ENCODE data around the gene POU2F1. TPM values are rescaled to one million over a fixed set of nuclear protein-coding genes. Genes with fewer than 3 reads are reported as not detected.

The POU2F1 gene
- total RNA-seq, 4 donors from 2014 or later: 11.5 to 23.1 (median 17.0) TPM

GRCh38 chr1:167330601-167331293, 110.1 kb downstream of the POU2F1 start:
- Histone ChIP-seq H3K4me1 (no peaks in the 10 kb centered on the region), H3K27ac (no peak overlapping the region), H3K4me3 (no peak overlapping the region), H3K27me3 (no peaks in the 10 kb centered on the region), H3K9me3 (no peaks in the 10 kb centered on the region), H3K36me3 (no peaks in the 10 kb centered on the region)
- TF ChIP-seq CTCF (IDR thresholded peaks at IDR 0.05) (no peak), POLR2A (IDR thresholded peaks at IDR 0.05) (no peak)
- no peak for DNase-seq

- Histone ChIP-seq H3K4me3 (no peak overlapping the region), H3K27ac (no peak overlapping the region), H3K27me3 (no peaks in the 10 kb centered on the region), H3K36me3 (no peaks in the 10 kb centered on the region), H3K9me3 (no peaks in the 10 kb centered on the region), H3K4me1 (no peaks in the 10 kb centered on the region)
- no peak for DNase-seq
- TF ChIP-seq POLR2A (IDR thresholded peaks at IDR 0.05) (no peak), CTCF (IDR thresholded peaks at IDR 0.05) (no peak)
These were observed 111.0 kb downstream of the POU2F1 start for GRCh38 chr1:167331650-167332049.

GRCh38 chr1:167332503-167332902, 111.8 kb downstream of the POU2F1 start:
- Histone ChIP-seq H3K4me1 (no peaks in the 10 kb centered on the region), H3K36me3 (no peaks in the 10 kb centered on the region), H3K4me3 (no peak overlapping the region), H3K9me3 (peaks cover 0 to 6% (median 0%) of the 10 kb centered on the region in 4 donors), H3K27me3 (no peaks in the 10 kb centered on the region), H3K27ac (no peak overlapping the region)
- TF ChIP-seq CTCF (IDR thresholded peaks at IDR 0.05): no peak
- TF ChIP-seq POLR2A (IDR thresholded peaks at IDR 0.05): no peak
- DNase-seq: no peak

GRCh38 chr1:167333124-167333523, 112.4 kb downstream of the POU2F1 start:
- no peaks in the 10 kb centered on the region for H3K36me3 ChIP-seq
- H3K27me3 ChIP-seq: no peaks in the 10 kb centered on the region
- peaks cover 0 to 6% (median 0%) of the 10 kb centered on the region in 4 donors for H3K9me3 ChIP-seq
- no peak overlapping the region for H3K27ac ChIP-seq
- no peak overlapping the region for H3K4me3 ChIP-seq
- TF ChIP-seq CTCF (IDR thresholded peaks at IDR 0.05): no peak
- no peak for TF ChIP-seq POLR2A (IDR thresholded peaks at IDR 0.05)
- no peaks in the 10 kb centered on the region for H3K4me1 ChIP-seq
- no peak for DNase-seq

GRCh38 chr1:167333703-167334102, 113.0 kb downstream of the POU2F1 start:
- Histone ChIP-seq H3K4me3 (no peak overlapping the region), H3K9me3 (peaks cover 0 to 6% (median 0%) of the 10 kb centered on the region in 4 donors), H3K27me3 (no peaks in the 10 kb centered on the region), H3K4me1 (no peaks in the 10 kb centered on the region), H3K36me3 (no peaks in the 10 kb centered on the region), H3K27ac (no peak overlapping the region)
- TF ChIP-seq POLR2A (IDR thresholded peaks at IDR 0.05): no peak
- no peak for TF ChIP-seq CTCF (IDR thresholded peaks at IDR 0.05)
- DNase-seq: no peak

Measured in Peyer's patch (tissue), 4 donors.